Measurements from ENCODE around the gene RNF208.

Gene RNF208

DNA sequence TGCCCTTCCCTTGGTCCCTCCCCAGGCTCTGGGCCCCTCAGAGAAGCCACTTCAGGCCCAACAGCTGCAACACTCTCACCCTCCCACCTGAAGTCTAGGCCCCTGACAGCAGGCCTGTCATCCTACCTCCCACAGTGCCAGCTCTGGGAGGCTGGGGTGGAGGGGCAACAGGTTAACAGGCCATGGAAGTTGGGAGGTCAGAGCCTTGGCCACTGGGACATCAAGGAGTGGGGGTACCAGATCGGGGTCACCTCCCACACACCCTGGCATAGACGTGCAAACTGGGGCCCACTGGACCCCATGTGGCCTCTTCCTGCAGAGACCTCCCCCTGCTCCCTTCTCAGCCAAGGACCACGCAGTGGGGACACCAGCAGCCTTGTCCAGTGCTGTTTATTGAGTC, 30.8 kb downstream of the RNF208 start:
- DNase-seq: no peak

DNA sequence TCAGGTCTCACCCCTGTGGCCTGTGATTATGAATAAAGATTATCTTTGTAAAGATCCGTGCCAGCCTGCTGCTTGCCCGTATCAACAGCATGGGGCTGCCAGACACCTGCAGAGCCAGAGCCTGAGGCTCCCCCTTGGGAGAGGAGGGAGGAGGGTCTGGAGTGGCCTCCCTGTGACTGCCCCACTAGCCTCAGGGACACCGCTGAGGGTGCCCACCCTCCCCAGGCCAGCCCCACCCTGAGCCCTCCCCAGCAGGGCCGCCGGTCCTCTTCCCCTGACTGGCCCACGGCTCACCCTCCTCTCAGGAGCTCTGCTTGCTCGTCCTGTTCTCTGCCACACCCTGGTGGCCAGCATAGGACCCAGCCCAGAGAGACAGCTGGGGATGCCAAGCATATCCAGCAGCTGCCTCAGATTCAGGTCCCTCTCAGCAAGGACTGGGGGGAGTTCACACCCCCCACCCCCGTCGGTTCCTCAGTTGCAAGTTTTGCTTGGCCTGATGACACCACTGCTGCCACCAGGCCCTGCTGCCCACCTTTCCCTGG, 31.7 kb downstream of the RNF208 start:
- DNase-seq: no peak

DNA sequence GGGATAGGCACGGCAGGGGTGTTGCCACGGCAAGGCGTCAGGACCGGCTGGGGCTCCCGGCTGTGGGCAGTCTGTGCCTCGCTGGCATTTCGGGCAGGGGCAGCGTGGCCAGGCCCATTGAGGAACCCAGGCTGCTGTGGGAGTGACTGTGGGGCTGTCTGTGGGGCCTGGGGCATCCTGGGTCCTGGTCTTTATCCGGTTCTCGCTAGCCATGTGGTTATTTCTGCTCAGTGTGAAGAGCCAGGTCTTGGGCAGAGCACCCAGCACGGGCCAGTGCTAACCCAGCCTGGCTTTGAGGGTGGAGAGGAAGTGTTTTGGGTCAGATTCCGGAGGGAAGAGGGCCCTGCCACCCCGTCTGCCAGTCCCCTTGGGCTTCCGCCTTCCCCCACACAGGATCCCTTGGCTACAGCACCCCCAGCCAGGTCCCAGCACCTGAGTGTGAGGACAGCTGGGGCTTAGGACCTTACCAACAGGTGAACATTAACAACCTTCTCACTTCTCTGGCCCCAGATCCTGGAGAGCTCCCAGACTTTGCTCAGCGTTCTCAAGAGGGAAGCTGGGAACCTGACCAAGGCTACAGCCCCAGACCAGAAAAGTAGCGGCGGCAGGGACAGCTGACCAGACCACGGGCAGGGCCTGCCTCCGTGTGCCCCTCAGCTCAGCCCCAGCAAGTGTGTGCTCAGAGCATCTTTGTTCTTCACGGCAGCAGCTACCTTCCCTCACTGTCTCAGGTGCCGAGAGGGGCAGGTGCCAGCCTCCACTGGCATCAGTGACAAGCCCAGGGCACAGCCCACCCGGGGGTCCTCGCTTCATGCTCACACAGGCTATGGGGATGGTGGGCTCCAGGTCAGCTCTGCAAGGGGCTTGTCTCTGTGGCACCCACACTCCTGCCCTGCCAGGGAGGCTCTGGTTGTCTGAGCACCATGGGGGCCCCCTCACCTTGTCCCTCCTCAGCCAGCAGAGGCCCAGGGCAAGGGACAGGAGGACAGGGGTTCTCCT, 32.4 kb downstream of the RNF208 start:
- DNase-seq: no peak

DNA sequence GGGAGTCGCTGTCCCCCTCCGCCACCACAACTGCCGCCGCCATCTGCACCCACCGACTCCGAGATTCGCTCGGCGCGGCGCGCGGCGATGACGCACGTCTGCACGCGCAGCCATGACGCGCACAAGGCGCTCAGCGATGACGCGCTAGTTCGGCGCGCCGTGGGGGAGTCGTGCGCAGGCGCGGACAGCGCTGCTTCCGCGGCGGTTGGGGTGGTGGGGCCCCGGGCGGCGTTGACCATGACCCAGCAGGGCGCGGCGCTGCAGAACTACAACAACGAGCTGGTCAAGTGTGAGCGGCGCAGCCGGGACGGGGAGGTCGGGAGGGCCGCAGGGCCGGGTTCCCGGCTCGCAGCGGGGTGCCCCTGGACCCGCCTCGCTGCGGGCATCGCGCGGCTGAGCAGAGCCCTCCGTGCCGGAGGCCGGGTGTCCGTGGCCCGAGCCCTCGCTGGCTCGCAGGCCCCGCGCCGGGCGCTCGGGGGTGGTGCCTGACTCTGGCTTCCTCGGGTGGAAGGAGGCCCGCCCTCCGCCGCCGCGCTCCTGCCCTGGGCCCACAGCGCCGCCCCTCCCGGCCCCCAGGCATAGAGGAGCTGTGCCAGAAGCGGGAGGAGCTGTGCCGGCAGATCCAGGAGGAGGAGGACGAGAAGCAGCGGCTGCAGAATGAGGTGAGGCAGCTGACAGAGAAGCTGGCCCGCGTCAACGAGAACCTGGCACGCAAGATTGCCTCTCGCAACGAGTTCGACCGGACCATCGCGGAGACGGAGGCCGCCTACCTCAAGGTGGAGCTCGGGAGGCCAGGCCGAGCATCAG, 33.3 kb downstream of the RNF208 start, which contains the start of the genes ANAPC2 and SSNA1:
Gene ANAPC2, minus strand, starts transcription at position 71 of the 807 bp plus-strand sequence. Its CDS starts 28 bp downstream, at position 43.
Gene SSNA1, plus strand, starts transcription at position 187 of the 807 bp plus-strand sequence. Its CDS starts 51 bp downstream, at position 238.
- DNase-seq: peak; percentile 94

DNA sequence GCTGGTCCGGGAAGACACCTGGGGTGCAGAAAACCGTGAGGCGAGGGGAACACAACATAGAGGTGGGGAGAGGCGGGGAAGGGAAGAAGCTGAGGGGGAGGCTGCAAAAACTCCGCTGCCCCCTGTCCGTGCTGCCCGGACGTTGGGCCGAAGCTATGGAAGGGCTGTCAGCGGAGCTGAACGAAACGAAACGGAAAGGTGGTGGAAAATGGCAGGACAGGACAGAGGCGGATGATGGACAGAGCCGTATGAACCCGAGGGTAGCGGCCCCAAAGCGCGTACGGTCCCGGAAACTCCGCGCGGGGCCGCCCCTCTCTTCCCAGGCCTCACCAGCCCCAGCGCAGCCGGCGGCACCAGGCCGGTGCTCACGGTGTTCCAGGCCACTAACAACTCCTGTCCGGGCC, 34.0 kb downstream of the RNF208 start:
- DNase-seq: no peak

DNA sequence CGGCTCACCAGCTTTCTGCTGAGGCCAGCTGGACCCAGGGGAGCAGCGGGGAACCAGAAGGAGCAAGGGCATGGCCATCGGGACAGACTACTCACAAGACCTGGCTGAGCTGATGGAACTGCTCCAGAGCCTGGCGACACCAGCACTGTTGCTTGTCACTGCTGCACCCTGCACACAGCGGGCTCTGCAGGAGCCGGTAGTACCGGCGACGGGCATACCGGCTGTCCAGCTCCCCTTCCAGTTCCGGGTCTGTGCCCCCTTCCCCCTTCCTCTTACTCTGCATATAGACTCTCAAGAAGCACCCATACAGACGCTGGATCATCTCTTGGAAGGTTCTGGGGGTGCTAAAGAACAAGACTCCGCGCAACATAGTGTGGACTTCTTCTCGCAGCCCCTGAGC, 34.7 kb downstream of the RNF208 start:
- DNase-seq: no peak

DNA sequence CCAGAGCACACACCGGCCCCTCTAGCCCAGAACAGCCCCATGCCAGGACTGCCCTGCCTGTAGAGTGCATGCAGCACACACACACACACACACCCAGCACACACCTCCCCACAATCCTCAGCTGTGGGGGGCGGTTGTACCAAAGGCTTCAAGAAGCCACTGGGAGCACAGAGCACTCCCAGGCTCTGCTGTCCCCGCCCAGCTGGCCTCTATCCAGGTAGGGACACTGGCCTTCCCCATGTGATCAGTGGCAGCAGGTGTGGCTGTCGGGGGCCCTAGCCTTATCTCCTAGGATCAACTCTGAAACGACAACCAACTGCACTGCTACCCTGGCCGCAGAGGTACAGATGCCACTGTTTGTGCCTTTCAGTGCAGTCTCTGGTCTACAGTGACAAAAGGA, 35.7 kb downstream of the RNF208 start:
- DNase-seq: no peak

DNA sequence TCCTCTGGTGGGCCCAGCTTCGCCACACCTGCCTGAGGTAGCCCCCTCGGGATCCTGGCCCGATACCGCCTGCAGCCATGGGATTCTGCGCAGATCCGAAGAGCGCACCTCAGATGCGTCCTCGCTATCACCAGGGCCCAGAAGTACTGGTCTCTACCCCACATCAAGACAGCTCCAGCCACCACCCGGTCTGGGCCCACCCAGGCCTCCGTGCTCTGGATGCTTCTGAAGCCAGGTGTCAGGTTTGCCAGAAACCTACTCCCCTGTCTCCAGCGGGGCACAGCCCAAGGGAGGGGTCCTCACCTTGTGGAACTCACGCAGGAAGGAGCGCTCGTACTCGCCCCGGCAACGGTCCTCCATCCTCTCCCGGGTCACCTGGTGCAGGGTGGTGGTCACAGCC, 36.1 kb downstream of the RNF208 start:
- DNase-seq: no peak

DNA sequence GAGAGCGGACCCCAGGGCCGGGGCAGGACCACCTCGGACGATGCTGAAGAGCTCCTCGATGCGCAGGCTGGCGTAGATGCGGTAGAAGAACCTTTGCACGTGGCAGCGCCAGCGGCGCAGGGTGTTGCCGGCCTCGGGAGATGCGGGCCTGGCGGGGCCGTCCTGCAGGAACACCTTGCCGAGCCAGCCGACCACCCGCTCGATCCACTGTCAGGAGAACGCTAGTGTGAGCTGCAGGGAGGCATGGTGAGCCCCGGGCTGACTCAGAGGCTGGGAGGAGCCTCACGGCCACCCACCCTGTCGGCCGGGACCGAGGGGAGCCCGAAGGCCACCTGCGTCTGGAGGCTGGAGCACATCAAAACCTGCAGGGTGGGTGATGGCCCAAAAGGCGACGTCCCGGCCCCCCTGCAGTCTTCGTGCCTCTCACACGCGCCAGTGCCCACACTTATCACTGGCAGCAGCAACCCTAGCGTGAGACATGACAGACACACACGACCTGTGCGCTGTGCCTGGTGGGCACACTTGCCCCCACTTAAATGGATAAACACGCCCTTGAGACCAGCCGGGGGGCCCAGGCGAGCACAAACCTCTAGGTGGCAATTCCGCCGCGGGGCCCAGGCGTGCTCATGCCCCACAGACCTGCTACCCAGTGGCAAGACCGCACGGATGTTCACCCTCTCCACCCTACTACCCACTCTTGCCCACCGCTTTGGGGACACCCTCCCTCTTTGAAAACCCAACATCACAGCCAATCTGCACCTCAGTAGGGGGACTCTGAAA, 37.0 kb downstream of the RNF208 start:
- no peak for DNase-seq

DNA sequence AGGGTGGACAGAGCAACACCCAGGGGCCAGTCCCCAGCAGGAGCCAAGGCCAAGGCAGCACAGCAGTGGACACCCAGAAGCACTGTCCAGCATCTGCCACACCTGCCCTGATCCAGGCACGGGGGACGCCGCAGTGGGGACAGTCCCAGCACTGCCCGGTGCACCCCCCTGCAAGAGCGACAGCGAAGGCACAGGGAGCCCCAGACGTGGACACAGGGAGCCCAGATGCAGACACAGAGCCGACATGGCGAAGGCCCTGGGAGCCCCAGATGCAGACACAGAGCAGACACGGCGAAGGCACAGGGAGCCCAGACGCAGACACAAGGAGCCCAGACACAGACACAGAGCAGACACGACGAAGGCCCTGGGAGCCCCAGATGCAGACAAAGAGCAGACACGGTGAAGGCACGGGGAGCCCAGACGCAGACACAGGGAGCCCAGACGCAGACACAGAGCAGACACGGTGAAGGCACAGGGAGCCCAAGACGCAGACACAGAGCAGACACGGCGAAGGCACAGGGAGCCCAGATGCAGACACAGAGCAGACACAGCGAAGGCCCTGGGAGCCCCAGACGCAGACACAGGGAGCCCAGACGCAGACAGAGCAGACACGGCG, 38.0 kb downstream of the RNF208 start:
- no peak for DNase-seq

DNA sequence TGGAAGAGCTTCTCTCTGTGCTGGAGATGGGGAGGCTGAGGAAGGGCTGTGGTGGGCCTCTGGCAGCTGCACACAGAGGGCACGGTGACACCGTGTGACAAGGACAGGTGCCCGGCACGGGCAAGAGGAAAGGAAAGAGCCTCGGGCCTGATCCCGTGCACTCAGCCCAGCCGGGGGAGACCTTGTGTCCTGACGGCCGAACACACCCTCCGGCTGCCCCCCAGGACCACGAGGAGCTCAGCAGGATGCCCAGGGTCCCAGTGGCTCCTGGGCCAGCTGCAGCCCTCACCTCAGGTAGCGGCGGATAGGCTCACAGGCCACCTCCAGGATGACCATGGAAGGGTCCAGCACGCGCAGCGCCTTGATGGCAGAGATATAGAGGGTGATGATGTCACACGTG, 39.2 kb downstream of the RNF208 start:
- no peak for DNase-seq

DNA sequence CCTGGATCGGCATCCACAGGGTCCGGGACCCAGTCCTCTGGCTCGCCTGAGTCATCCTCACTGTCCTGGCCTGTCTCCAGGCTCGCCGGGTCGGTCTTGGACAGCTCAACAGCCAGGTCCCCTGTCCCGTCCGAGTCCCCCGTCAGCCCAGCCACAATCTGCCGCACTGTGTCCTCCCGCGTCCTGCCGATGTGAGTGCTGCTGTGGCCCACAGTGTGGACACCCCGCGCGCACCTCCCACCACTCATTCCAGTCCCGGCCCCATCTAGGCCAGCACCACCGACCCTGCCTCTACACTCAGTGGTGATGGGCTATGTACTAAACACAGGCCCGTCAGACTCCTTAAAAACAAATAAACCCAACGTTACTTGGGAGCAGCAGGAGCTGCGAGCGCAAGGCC, 40.4 kb downstream of the RNF208 start:
- DNase-seq: no peak

DNA sequence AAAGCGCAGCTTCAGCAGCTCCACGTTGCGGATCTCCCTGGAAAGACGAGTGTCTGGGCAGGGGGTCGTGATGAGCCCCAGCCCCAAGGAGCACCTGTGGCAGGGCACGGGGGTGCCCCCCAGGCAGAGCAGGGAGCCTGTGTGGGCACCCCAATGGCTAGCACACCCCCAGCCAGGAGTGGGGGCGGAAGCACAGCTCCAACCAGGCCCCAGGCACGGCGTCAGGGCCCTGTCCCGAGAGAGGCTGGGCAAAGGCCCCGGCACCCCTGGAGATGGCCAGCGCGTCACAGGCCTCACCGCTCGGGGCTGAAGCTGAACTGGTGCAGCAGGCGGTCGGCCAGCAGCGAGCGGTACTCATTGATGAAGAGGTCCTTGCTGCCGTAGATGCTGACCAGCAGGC, 41.5 kb downstream of the RNF208 start:
- no peak for DNase-seq

DNA sequence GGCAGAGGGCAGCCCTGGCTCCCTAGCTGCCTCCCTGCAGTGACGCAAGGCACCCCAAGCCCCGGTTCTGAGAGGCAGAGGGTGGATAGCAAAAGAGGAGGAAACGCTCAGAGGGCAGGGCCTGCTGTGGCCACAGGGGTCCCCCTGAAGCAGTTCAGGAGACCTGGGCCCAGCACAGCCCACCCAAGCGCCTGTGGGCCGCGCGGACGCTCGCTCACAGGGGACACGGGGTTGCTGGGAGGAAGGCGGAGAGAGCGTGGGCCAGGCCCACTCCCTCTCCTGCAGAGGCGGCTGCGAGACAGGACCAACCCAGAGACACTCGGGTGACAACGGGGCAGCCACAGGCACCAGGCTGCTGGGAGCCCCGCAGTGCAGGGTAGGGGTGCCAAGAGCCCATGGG, 42.3 kb downstream of the RNF208 start:
- no peak for DNase-seq

DNA sequence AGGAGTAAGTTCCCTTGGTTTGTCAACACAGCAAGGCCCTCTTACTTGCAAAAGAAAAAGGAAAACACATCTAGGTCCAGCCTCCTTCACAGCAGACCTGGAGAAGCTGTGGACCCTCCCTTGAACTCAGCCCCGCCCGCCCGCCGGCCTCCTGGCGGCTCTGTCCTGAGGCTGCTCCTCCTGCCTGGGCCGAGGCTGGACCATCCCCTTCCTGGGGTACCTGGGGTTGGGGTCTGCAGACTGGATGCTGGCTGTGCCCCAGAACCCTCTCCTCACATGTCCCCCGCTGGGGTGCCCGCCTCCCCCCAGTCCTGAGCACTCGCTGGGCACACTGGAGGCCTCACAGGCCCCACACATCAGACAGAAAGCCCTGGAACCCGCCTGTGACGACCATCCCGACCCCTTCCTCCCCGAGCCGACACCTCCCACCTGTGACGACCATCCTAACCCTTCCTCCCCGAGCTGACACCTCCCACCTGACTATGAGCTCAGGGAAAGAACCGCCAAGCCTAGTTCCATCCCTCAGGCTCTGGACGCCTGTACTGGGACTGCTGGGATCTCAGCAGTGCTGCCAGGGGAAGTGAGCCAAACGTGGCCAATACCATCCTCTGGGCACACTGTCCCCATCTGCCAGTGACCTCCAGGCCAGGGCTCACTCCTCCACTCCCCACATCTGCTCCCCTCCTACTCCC, 43.0 kb downstream of the RNF208 start:
- no peak for DNase-seq

DNA sequence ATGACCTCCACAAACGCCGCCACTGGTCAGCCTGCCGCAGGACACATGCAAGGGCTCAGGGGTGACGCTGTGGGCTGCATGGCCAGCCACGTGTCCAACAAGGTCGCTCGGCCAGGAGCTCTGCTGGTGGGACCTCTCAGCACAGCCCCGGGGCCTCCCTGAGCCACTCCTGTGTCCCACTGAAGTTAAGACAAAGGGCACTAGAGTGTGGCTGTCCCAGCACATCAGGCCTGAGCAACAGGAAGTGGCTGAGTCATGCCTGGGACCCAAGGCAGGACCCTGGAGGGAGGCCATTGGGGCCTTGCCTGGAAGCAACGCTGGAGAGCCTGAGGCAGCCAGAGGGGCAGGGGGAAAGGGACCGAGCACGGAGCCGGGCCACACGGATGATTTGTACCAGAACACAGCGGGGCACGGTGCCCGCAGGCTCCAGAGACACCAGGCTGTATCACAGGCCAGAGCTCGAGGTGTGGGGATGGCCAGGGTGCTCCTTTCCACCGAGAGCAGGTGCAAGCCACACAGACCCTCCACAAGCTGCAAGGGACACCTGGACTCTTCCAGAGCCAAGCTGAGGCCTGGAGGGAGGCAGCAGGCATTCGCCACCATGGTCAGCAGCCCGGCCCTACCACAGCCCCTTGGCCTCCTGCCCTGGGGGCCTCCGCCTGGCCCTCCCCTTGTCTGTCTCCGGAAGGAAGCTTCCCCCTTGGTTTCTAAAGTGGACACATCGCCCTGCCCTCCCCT, 43.7 kb downstream of the RNF208 start:
- DNase-seq: no peak

DNA sequence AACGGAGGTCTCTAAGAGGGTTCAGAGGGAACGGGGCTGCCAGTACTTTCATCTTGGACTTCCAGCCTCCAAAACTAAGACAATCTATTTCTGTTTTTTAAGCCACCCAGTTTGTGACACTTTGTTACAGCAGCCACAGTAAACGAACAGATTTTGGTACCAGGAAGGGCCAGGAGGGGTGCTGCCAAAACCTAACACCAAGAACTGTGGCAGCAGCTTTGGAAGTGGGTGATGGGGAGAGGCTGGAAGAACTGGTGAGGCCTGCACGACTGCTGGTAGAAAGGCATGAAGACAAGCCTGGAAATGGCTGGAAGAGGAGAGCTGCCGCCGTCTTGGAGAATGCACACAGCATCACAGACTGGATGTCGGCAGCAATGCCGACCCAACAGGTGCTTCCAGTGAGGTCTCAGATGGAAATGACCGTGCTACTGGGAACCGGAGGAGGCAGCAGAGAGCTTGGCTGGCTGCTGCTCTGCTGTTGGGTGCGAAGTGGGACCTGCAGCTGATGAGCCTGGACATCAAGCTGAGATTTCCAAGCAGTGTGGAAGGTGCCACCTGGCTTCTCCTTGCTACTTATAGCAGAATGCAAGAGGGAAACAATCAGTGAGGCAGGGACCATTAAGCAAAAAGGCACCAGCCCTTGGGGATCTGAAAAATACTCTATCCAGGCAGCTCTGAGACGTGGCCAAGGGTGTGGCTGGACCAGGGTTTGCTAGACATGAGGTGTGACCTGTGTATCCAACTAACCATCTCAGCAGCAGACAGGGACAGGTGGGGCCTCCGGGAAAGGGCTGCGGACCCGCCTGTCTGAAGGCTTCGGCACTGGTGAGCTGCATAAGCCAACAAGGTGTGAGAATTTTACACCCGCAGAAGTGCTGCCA, 45.5 kb downstream of the RNF208 start:
- no peak for DNase-seq

DNA sequence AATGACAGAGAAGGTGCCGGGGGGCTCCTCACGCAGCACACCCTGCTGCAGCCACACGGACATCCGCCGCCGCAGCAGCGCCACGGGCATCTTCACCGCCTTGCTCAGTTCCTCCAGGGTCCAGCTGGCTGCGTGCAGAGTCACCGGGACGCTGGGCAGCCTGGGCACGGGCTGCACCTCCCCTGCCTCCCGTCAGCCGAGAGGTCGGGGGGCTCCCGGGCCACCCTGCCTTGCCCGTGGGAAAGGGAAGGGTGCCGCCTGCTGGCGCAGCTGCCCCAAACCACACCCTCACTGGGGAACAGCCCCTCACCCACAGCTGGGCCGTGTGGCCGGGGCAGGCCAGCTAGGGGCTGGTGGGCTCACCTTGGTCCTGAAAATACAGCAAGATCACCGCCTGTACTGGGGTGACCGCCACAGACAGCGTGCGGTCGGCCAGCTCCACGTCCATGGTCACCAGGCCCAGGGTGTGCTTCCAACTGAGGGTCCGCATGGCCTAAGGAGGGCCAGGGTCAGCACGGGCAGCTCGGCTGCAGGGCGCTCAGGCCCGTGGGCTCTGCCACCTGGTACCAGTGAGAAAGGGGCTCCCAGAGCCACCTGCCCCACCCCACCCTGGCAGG, 46.6 kb downstream of the RNF208 start:
- DNase-seq: no peak

DNA sequence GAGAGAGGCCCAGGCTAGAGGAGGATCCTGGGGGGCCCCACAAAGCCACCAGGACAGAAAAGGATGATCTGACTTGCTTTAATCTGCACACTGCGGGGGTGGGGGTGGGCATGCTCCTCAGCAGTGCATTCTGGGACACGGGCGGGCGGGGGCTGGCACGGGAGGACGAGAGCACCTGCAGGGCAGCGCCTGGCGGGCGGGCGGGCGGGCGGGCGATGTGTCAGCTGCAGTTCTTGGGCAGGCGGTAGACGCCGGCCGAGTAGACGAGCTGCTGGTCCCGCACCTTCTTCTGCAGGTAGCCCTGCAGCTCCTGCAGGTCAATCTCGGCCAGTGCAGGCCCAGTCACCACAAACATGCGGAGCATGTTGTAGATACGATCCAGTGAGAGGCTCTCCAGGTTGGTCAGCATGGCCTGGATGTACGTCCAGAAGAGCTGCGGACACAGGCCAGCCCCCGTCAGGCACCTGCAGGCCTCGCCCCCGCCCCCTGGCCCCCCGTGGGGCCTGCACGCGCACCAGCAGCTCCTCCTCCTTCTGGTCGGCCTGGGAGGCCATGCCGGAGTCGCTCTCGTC, 47.2 kb downstream of the RNF208 start:
- no peak for DNase-seq

Data from T-helper 9 cell (primary cell).